Effector memory CD4-positive, alpha-beta T cell (primary cell): ENCODE data around the gene NXPH4.

Experiments
- DNase-seq, 3 donors: peaks; one replicate each; pipeline ENCODE4 v3.0.0-alpha.2; 2020
- H3K27ac ChIP-seq: 2 replicates; pipeline ENCODE4 v1.7.0; 2013; ENCODE audit warnings: mild to moderate bottlenecking, low read length, moderate library complexity; ENCODE audit not compliant: insufficient read depth, poor library complexity, severe bottlenecking
- H3K27me3 ChIP-seq: replicated peaks from 2 replicates; pipeline ENCODE4 v1.7.0; 2013; ENCODE audit warnings: mild to moderate bottlenecking, low read length; ENCODE audit not compliant: insufficient read depth, control insufficient read depth, poor library complexity, severe bottlenecking
- H3K36me3 ChIP-seq: 2 replicates; pipeline ENCODE4 v1.7.0; 2013; ENCODE audit warnings: mild to moderate bottlenecking, low read length, moderate library complexity; ENCODE audit not compliant: control insufficient read depth, insufficient read depth
- H3K4me1 ChIP-seq: 2 replicates; pipeline ENCODE4 v1.7.0; 2013; ENCODE audit warnings: low read length, mild to moderate bottlenecking; ENCODE audit not compliant: control insufficient read depth, insufficient read depth, poor library complexity, severe bottlenecking
- H3K4me3 ChIP-seq: 2 replicates; pipeline ENCODE4 v1.7.0; 2013; ENCODE audit warnings: low read length, low read depth, mild to moderate bottlenecking; ENCODE audit not compliant: insufficient read depth, poor library complexity, severe bottlenecking
- H3K9me3 ChIP-seq: 2 replicates; pipeline ENCODE4 v1.7.0; 2013; ENCODE audit warnings: mild to moderate bottlenecking, low read length, moderate library complexity; ENCODE audit not compliant: control insufficient read depth

Gene NXPH4

GRCh38 chr12:57201219-57201618 lies 15.4 kb upstream of the NXPH4 start:
- no peak for DNase-seq
- Histone ChIP-seq H3K27me3 (no peaks in the 10 kb centered on the region), H3K4me1 (no peaks in the 10 kb centered on the region), H3K36me3 (no peaks in the 10 kb centered on the region), H3K4me3 (no peak overlapping the region), H3K9me3 (no peaks in the 10 kb centered on the region), H3K27ac (no peak overlapping the region)

- Histone ChIP-seq H3K27me3 (no peaks in the 10 kb centered on the region), H3K9me3 (no peaks in the 10 kb centered on the region), H3K4me1 (no peaks in the 10 kb centered on the region), H3K4me3 (no peak overlapping the region), H3K27ac (no peak overlapping the region), H3K36me3 (no peaks in the 10 kb centered on the region)
- no peak for DNase-seq
Observed at GRCh38 chr12:57201631-57202030, 15.0 kb upstream of the NXPH4 start.

GRCh38 chr12:57202321-57202720 lies 14.3 kb upstream of the NXPH4 start:
- Histone ChIP-seq H3K27me3 (no peaks in the 10 kb centered on the region), H3K9me3 (no peaks in the 10 kb centered on the region), H3K36me3 (no peaks in the 10 kb centered on the region), H3K4me3 (no peak overlapping the region), H3K27ac (no peak overlapping the region), H3K4me1 (no peaks in the 10 kb centered on the region)
- DNase-seq, result no peak

GRCh38 chr12:57203201-57203600 lies 13.4 kb upstream of the NXPH4 start:
- no peaks in the 10 kb centered on the region for H3K4me1 ChIP-seq
- no peaks in the 10 kb centered on the region for H3K36me3 ChIP-seq

GRCh38 chr12:57203791-57204190 lies 12.8 kb upstream of the NXPH4 start:
- no peak for DNase-seq
- no peak overlapping the region for H3K27ac ChIP-seq
- no peaks in the 10 kb centered on the region for H3K27me3 ChIP-seq
- H3K36me3 ChIP-seq, result no peaks in the 10 kb centered on the region
- no peaks in the 10 kb centered on the region for H3K9me3 ChIP-seq
- H3K4me1 ChIP-seq, result no peaks in the 10 kb centered on the region
- H3K4me3 ChIP-seq, result no peak overlapping the region

More at GRCh38 chr12:57203201-57203600, 13.4 kb upstream of the NXPH4 start:
- H3K27me3 ChIP-seq, result no peaks in the 10 kb centered on the region
- no peak for DNase-seq
- no peaks in the 10 kb centered on the region for H3K9me3 ChIP-seq
- H3K4me3 ChIP-seq, result no peak overlapping the region
- no peak overlapping the region for H3K27ac ChIP-seq

DNA sequence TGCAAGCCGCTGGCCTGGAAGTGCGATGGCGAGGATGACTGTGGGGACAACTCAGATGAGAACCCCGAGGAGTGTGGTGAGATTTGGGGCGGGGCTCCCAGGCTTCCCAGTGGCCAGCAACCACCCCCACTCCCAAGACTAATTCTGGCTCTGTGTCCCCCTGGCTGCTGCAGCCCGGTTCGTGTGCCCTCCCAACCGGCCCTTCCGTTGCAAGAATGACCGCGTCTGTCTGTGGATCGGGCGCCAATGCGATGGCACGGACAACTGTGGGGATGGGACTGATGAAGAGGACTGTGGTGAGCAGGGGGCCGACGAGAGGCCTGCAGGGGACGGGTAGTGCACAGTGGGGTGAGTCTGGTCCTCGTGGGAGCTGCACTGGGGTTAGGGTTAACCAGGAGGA lies 12.1 kb upstream of the NXPH4 start:
- Histone ChIP-seq H3K36me3 (no peaks in the 10 kb centered on the region), H3K27me3 (no peaks in the 10 kb centered on the region), H3K4me1 (no peaks in the 10 kb centered on the region), H3K4me3 (no peak overlapping the region), H3K9me3 (no peaks in the 10 kb centered on the region), H3K27ac (no peak overlapping the region)
- DNase-seq, result no peak

DNA sequence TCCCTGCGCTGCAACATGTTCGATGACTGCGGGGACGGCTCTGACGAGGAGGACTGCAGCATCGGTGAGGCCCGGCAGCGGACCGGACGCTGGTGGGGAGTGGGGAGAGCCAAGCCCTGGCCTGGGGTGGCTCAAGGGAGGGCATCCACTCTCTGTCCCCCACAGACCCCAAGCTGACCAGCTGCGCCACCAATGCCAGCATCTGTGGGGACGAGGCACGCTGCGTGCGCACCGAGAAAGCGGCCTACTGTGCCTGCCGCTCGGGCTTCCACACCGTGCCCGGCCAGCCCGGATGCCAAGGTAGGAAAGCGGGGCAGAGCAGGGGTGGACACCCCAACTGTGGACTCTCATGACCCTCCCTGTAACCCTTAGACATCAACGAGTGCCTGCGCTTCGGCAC lies 11.4 kb upstream of the NXPH4 start:
- H3K4me3 ChIP-seq, result no peak overlapping the region
- no peaks in the 10 kb centered on the region for H3K4me1 ChIP-seq
- no peak overlapping the region for H3K27ac ChIP-seq
- no peaks in the 10 kb centered on the region for H3K27me3 ChIP-seq
- no peaks in the 10 kb centered on the region for H3K36me3 ChIP-seq
- DNase-seq, result no peak
- H3K9me3 ChIP-seq, result no peaks in the 10 kb centered on the region

DNA sequence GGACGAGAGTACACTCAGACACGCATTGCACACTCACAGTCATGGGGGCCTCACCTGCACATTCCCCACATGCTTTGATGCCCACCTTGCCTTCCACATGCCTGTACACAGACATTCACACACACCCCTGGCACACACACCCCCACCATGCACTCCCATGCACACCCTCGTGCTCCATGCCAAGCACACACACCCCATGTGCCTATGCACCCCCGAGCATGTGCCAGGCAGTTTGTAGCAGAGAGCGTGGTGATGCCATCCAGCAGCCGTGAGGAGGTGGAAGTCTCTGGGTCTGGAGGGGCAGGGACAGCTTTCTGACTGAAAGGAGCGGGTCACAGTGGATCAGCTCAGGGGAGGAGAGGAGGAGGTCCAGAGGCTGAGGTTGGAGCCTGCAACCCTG lies 10.7 kb upstream of the NXPH4 start:
- H3K9me3 ChIP-seq, result no peaks in the 10 kb centered on the region
- no peak overlapping the region for H3K4me3 ChIP-seq
- no peaks in the 10 kb centered on the region for H3K36me3 ChIP-seq
- no peak overlapping the region for H3K27ac ChIP-seq
- no peak for DNase-seq
- no peaks in the 10 kb centered on the region for H3K27me3 ChIP-seq
- H3K4me1 ChIP-seq, result no peaks in the 10 kb centered on the region

DNA sequence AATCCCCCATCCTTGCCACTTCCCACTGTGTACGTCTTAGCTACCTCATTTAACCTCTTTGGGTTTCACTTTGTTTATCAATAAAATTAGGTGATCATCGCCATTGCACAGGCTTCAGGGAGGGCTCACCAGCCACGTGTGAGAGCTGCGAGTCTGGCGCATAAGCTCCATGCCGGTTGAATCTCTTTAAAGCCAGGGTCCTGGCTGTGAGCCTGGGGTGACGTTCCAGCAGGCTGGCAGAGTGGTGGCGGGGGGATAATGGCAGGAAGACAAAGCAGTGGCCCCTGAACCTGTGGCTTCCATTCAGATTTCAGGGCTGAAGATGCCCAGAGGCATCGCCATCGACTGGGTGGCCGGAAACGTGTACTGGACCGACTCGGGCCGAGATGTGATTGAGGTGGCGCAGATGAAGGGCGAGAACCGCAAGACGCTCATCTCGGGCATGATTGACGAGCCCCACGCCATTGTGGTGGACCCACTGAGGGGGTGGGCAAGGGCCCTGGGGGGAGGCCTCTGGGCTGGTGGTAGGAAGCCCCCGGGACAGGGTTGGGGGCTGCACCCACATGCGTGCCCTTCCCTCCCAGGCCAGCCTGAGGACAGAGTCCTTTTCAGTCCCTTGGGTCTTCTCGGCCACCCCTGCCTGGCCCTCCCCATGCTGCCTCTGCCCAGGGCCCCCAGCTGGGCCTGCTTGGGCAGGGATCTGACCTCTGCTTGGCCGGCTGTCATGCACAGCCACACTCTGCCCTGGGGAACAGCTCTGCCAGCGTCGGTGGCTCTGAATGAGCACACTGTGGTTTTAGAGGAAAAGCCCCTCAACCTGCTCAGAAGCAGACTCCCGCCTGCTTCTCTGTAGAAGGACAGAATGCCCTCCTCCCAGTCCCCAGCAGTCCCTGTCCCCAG lies 8.6 kb upstream of the NXPH4 start:
- no peaks in the 10 kb centered on the region for H3K36me3 ChIP-seq
- no peak overlapping the region for H3K4me3 ChIP-seq
- no peak for DNase-seq
- peaks cover 2% of the 10 kb centered on the region for H3K4me1 ChIP-seq
- no peak overlapping the region for H3K27ac ChIP-seq
- H3K27me3 ChIP-seq, result no peaks in the 10 kb centered on the region
- no peaks in the 10 kb centered on the region for H3K9me3 ChIP-seq

GRCh38 chr12:57208631-57209282 lies 7.8 kb upstream of the NXPH4 start:
- H3K4me1 ChIP-seq, result peaks cover 7% of the 10 kb centered on the region
- no peaks in the 10 kb centered on the region for H3K9me3 ChIP-seq
- no peak overlapping the region for H3K27ac ChIP-seq
- no peak overlapping the region for H3K4me3 ChIP-seq
- peaks cover 4% of the 10 kb centered on the region for H3K27me3 ChIP-seq
- no peaks in the 10 kb centered on the region for H3K36me3 ChIP-seq
- no peak for DNase-seq
